Kidney (tissue), 14 donors: ENCODE data around the gene POLR2L. TPM values are rescaled to one million over a fixed set of nuclear protein-coding genes. Genes with fewer than 3 reads are reported as not detected.
A peak's percentile ranks its signal among the peaks of the same experiment; 100 is the strongest.

Source experiments
- DNase-seq, 5 donors: peaks; one replicate each; pipeline ENCODE4 v3.0.0-alpha.2; 2013 to 2020
- FAIRE-seq: peaks from 2 replicates; lab custom pipeline; 2012; peaks lifted over from hg19 to GRCh38; lab: Jason Lieb, UNC
- H3K27ac ChIP-seq, 2 donors: one replicate each; pipeline ENCODE4 v1.7.0; 2013; ENCODE audit warnings: low read depth in 2 of 2, low read length in 2 of 2, inconsistent platforms in 1 of 2
- H3K27me3 ChIP-seq: one replicate; pipeline ENCODE4 v1.7.1; 2013; ENCODE audit warnings: low read length, inconsistent platforms; ENCODE audit not compliant: control insufficient read depth, insufficient read depth
- H3K36me3 ChIP-seq, 3 donors: one replicate each; pipeline versions ENCODE4 v1.7.0 to v1.7.1; 2013; ENCODE audit warnings: low read length in 3 of 3, control low read depth in 1 of 3, inconsistent platforms in 1 of 3; ENCODE audit not compliant: insufficient read depth in 3 of 3, control insufficient read depth in 2 of 3
- H3K4me1 ChIP-seq, 3 donors: one replicate each; pipeline versions ENCODE4 v1.7.0 to v1.7.1; 2013; ENCODE audit warnings: low read length in 3 of 3, inconsistent platforms in 1 of 3, low read depth in 1 of 3; ENCODE audit not compliant: control insufficient read depth in 2 of 3, insufficient read depth in 2 of 3
- H3K4me3 ChIP-seq, 3 donors: one replicate each; pipeline versions ENCODE4 v1.7.0 to v1.8.1; 2013; ENCODE audit warnings: low read length in 3 of 3, control low read depth in 1 of 3, inconsistent platforms in 1 of 3
- H3K9ac ChIP-seq, 3 donors: one replicate each; pipeline versions ENCODE4 v1.7.0 to v1.7.1; 2013; ENCODE audit warnings: low read length in 3 of 3, control low read depth in 1 of 3, inconsistent platforms in 1 of 3
- H3K9me3 ChIP-seq, 3 donors: one replicate each; pipeline versions ENCODE4 v1.7.0 to v1.7.1; 2013; ENCODE audit warnings: low read length in 3 of 3, control low read depth in 1 of 3, inconsistent platforms in 1 of 3; ENCODE audit not compliant: control insufficient read depth in 2 of 3, insufficient read depth in 1 of 3
- CTCF ChIP-seq: IDR thresholded peaks from 3 replicates; pipeline ENCODE4 v1.5.1; 2012; ENCODE audit warnings: mild to moderate bottlenecking, moderate library complexity, borderline replicate concordance; ENCODE audit not compliant: insufficient read depth; ENCODE audit errors: extremely low read depth
- intact Hi-C: fragments of 100-400 bp; cut with DNase I; formaldehyde crosslinking; loops from one replicate; pipeline ENCODE4 v1.11.1; 2022
- polyA plus RNA-seq: library from polyadenylated mRNA; stranded (reverse); fragments of 350-450 nt; fragmentation: Illumina TruSeq; extraction: RNeasy Lipid Tissue Mini Kit (QIAGEN cat#74804); gene quantifications from one replicate; pipeline ENCODE4 v1.2.3, GENCODE V29; 2014; ENCODE audit warnings: low read depth, low replicate concordance; ENCODE audit not compliant: insufficient read depth
- total RNA-seq: library from RNA; stranded (reverse); fragmentation: NEBNext Ultra II Directional; extraction: Animal tissue kit (Norgen Biotek cat#: 25700); gene quantifications from one replicate; pipeline ENCODE4 v1.2.1, GENCODE V29; 2021
- donor health status: control.
- donor health status: control.
- donor health status: control.
- donor health status: control.
- donor health status: control.
- donor health status: DM: yes; HTN: yes; CAD: no.
- donor health status: Normal renal cell carcinoma (clear cell type).

The POLR2L gene
- total and polyA plus RNA-seq, 2 donors from 2014 or later = 107 to 376 TPM

- intact Hi-C loops = no loop called here
- no peak overlapping the region for H3K27ac ChIP-seq
- H3K27me3 ChIP-seq = no peaks in the 10 kb centered on the region
- FAIRE-seq (no peak), DNase-seq (no peak)
- peaks cover 0 to 39% (median 27%) of the 10 kb centered on the region in 3 donors for H3K4me1 ChIP-seq
- H3K9me3 ChIP-seq = no peaks in the 10 kb centered on the region
- H3K4me3 ChIP-seq = no peak overlapping the region
- peaks cover 0 to 4% (median 0%) of the 10 kb centered on the region in 3 donors for H3K36me3 ChIP-seq
- no peak for TF ChIP-seq CTCF
- H3K9ac ChIP-seq = no peak overlapping the region
Observed at GRCh38 chr11:823441-824291, 18.7 kb downstream of the POLR2L start.

GRCh38 chr11:821512-822371, 20.6 kb downstream of the POLR2L start:
- peak overlapping the region in 2 of 3 donors; percentile 7 to 84 for H3K4me3 ChIP-seq
- H3K27ac ChIP-seq = peak overlapping the region; percentile 85 to 90
- H3K9ac ChIP-seq = peak overlapping the region in 1 of 3 donors; percentile 82
- no peaks in the 10 kb centered on the region for H3K9me3 ChIP-seq
- no peak for TF ChIP-seq CTCF
- peaks cover 0 to 29% (median 22%) of the 10 kb centered on the region in 3 donors for H3K4me1 ChIP-seq
- DNase-seq = no peak
- intact Hi-C loops = no loop called here
- H3K36me3 ChIP-seq = peaks cover 0 to 4% (median 0%) of the 10 kb centered on the region in 3 donors
- H3K27me3 ChIP-seq = no peaks in the 10 kb centered on the region
- no peak for FAIRE-seq

- peaks cover 0 to 29% (median 22%) of the 10 kb centered on the region in 3 donors for H3K4me1 ChIP-seq
- peak overlapping the region; percentile 46 to 84 (median 78) for H3K4me3 ChIP-seq
- peak in 1 of 5 donors; percentile 93 for DNase-seq
- peak overlapping the region; percentile 85 to 92 for H3K27ac ChIP-seq
- TF ChIP-seq CTCF = no peak
- H3K9me3 ChIP-seq = no peaks in the 10 kb centered on the region
- H3K27me3 ChIP-seq = no peaks in the 10 kb centered on the region
- H3K9ac ChIP-seq = peak overlapping the region in 2 of 3 donors; percentile 20 to 82
- intact Hi-C loops = no loop called here
- H3K36me3 ChIP-seq = peaks cover 0 to 4% (median 0%) of the 10 kb centered on the region in 3 donors
- FAIRE-seq = no peak
Observed at GRCh38 chr11:820655-821511, 21.4 kb downstream of the POLR2L start.
